ENCODE measurements around the gene FZD1.

- TF ChIP-seq, protein P1, sequence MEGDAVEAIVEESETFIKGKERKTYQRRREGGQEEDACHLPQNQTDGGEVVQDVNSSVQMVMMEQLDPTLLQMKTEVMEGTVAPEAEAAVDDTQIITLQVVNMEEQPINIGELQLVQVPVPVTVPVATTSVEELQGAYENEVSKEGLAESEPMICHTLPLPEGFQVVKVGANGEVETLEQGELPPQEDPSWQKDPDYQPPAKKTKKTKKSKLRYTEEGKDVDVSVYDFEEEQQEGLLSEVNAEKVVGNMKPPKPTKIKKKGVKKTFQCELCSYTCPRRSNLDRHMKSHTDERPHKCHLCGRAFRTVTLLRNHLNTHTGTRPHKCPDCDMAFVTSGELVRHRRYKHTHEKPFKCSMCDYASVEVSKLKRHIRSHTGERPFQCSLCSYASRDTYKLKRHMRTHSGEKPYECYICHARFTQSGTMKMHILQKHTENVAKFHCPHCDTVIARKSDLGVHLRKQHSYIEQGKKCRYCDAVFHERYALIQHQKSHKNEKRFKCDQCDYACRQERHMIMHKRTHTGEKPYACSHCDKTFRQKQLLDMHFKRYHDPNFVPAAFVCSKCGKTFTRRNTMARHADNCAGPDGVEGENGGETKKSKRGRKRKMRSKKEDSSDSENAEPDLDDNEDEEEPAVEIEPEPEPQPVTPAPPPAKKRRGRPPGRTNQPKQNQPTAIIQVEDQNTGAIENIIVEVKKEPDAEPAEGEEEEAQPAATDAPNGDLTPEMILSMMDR (IDR thresholded peaks at IDR 0.05; ENCODE audit: insufficient read depth, low read length), result no peak
- TF ChIP-seq, protein P2, sequence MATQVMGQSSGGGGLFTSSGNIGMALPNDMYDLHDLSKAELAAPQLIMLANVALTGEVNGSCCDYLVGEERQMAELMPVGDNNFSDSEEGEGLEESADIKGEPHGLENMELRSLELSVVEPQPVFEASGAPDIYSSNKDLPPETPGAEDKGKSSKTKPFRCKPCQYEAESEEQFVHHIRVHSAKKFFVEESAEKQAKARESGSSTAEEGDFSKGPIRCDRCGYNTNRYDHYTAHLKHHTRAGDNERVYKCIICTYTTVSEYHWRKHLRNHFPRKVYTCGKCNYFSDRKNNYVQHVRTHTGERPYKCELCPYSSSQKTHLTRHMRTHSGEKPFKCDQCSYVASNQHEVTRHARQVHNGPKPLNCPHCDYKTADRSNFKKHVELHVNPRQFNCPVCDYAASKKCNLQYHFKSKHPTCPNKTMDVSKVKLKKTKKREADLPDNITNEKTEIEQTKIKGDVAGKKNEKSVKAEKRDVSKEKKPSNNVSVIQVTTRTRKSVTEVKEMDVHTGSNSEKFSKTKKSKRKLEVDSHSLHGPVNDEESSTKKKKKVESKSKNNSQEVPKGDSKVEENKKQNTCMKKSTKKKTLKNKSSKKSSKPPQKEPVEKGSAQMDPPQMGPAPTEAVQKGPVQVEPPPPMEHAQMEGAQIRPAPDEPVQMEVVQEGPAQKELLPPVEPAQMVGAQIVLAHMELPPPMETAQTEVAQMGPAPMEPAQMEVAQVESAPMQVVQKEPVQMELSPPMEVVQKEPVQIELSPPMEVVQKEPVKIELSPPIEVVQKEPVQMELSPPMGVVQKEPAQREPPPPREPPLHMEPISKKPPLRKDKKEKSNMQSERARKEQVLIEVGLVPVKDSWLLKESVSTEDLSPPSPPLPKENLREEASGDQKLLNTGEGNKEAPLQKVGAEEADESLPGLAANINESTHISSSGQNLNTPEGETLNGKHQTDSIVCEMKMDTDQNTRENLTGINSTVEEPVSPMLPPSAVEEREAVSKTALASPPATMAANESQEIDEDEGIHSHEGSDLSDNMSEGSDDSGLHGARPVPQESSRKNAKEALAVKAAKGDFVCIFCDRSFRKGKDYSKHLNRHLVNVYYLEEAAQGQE (IDR thresholded peaks at IDR 0.05; ENCODE audit: insufficient replicate concordance, low read depth), result no peak
- TF ChIP-seq POLR2AphosphoS5 (IDR thresholded peaks at IDR 0.05; ENCODE audit: low read depth), result no peak
- peak; percentile 54; the same call in 1 of the 2 replicates for TF ChIP-seq SPI1 (IDR thresholded peaks at IDR 0.05; ENCODE audit: borderline replicate concordance, low read depth)
- no peak for TF ChIP-seq GABPA (IDR thresholded peaks at IDR 0.05; ENCODE audit: low read depth)
Measured at GRCh38 chr7:91289633-91290254, 25.5 kb downstream of the FZD1 start.

Data from HL-60 (cell line).